PC-3 (cell line): ENCODE measurements around the gene VAT1. TPM values are rescaled to one million over a fixed set of nuclear protein-coding genes. Genes with fewer than 3 reads are reported as not detected.
"Not testable (repeated sequence)": the region's sequence is repeated elsewhere in the genome, so short reads cannot be mapped to it uniquely, and the experiment has no call there.

Experiments
- ATAC-seq: fragments of 200-7000 bp; cut with Tn5 transposase; 2 replicates; pipeline ENCODE4 v1.9.1; 2020; ENCODE audit warnings: mild to moderate bottlenecking, moderate library complexity
- BruUV-seq: library from RNA; stranded (reverse); fragments of 400-500 nt; replicated peaks from 2 replicates; lab custom pipeline; 2021; lab: Mats Ljungman, UMichigan
- CTCF ChIA-PET: fragments of 300-600 bp; sonication (Branson Sonifier 250); formaldehyde crosslinking; loops from one replicate; lab custom pipeline; 2022; ENCODE audit warnings: antibody characterized with exemption; lab: Charles Lee
- POLR2A ChIA-PET: fragments of 300-600 bp; sonication (Branson Sonifier 250); formaldehyde crosslinking; loops from one replicate; lab custom pipeline; 2022; ENCODE audit warnings: antibody characterized with exemption; ENCODE audit not compliant: unreplicated experiment; lab: Charles Lee
- DNase-seq: peaks from one replicate; pipeline ENCODE4 v3.0.0-alpha.2; 2015
- H2AFZ ChIP-seq: fragments of 300-600 bp; sonication (generic); 2 replicates; pipeline ENCODE4 v1.6.0; 2016; ENCODE audit warnings: antibody characterized with exemption, low read length
- H3F3A ChIP-seq: fragments of 300-600 bp; sonication (generic); one replicate; pipeline ENCODE4 v1.6.0; 2017; ENCODE audit warnings: antibody characterized with exemption, low read length, control low read depth, mild to moderate bottlenecking; ENCODE audit not compliant: unreplicated experiment
- H3K27ac ChIP-seq: fragments of 300-600 bp; sonication (generic); 2 replicates; pipeline ENCODE4 v1.5.1; 2016; ENCODE audit warnings: mild to moderate bottlenecking, low read length
- H3K27me3 ChIP-seq: fragments of 300-600 bp; sonication (generic); 2 replicates; pipeline ENCODE4 v1.6.1; 2016; ENCODE audit warnings: low read length, mixed read lengths
- H3K36me3 ChIP-seq: fragments of 300-600 bp; sonication (generic); 2 replicates; pipeline ENCODE4 v1.6.1; 2016; ENCODE audit warnings: low read depth, mixed run types, low read length, mixed read lengths
- H3K4me1 ChIP-seq: fragments of 300-600 bp; sonication (generic); 2 replicates; pipeline ENCODE4 v1.5.1; 2016; ENCODE audit warnings: low read length; ENCODE audit not compliant: insufficient read depth
- H3K4me2 ChIP-seq: fragments of 300-600 bp; sonication (generic); 2 replicates; pipeline ENCODE4 v1.6.0; 2016; ENCODE audit warnings: low read length
- H3K4me3 ChIP-seq: fragments of 300-600 bp; sonication (generic); 2 replicates; pipeline ENCODE4 v1.5.1; 2016; ENCODE audit warnings: mild to moderate bottlenecking, low read length, mixed read lengths
- H3K79me2 ChIP-seq: fragments of 300-600 bp; sonication (generic); 2 replicates; pipeline ENCODE4 v1.6.1; 2017; ENCODE audit warnings: low read length, mixed read lengths
- H3K9ac ChIP-seq: fragments of 300-600 bp; sonication (generic); 2 replicates; pipeline ENCODE4 v1.6.0; 2016; ENCODE audit warnings: mild to moderate bottlenecking, low read length
- H3K9me2 ChIP-seq: fragments of 300-600 bp; sonication (generic); replicated peaks from 2 replicates; pipeline ENCODE4 v1.6.1; 2016; ENCODE audit warnings: mixed run types, low read length, mixed read lengths
- H3K9me3 ChIP-seq: fragments of 300-600 bp; sonication (generic); 2 replicates; pipeline ENCODE4 v1.6.1; 2016; ENCODE audit warnings: low read length, mixed read lengths
- H4K20me1 ChIP-seq: fragments of 300-600 bp; sonication (generic); 2 replicates; pipeline ENCODE4 v1.6.1; 2016; ENCODE audit warnings: low read length, mixed read lengths
- EZH2 ChIP-seq: fragments of 300-600 bp; sonication (generic); IDR thresholded peaks from one replicate; pipeline ENCODE4 v1.6.1; 2017; ENCODE audit warnings: antibody characterized with exemption, mild to moderate bottlenecking, low read length; ENCODE audit not compliant: unreplicated experiment
- EZH2phosphoT487 ChIP-seq: fragments of 300-600 bp; sonication (generic); IDR thresholded peaks from 2 replicates; pipeline ENCODE4 v1.6.1; 2018; ENCODE audit warnings: mild to moderate bottlenecking, antibody characterized with exemption, low read length, borderline replicate concordance
- intact Hi-C: fragments of 100-400 bp; cut with micrococcal nuclease; formaldehyde crosslinking; loops from 2 replicates; pipeline ENCODE4 v1.9.0; 2023
- total RNA-seq: library from RNA; depleted of rRNA; stranded (reverse); fragments of >200 nt; gene quantifications from 2 replicates; pipeline ENCODE4 v1.2.3, GENCODE V29; 2014
- TF ChIP-seq, protein P1 (sequence below): fragments of 300-600 bp; sonication (generic); conservative IDR thresholded peaks from 2 replicates; pipeline ENCODE4 v1.5.1; 2017; ENCODE audit warnings: antibody characterized with exemption, low read depth, mild to moderate bottlenecking, low read length

VAT1 gene
- total RNA-seq, 1 experiment from 2014 or later, result 68.1 TPM

- intact Hi-C loops, result no loop called here
- no peaks in the 10 kb centered on the region for H3K27me3 ChIP-seq
- H3K27ac ChIP-seq, result no peak overlapping the region
These were observed 46.9 kb downstream of the VAT1 start for GRCh38 chr17:42975265-42975664.

GRCh38 chr17:42973323-42973722 is 48.9 kb downstream of the VAT1 start:
- H3K79me2 ChIP-seq, H3K9me3 ChIP-seq: not testable (repeated sequence)

More at GRCh38 chr17:42975265-42975664, 46.9 kb downstream of the VAT1 start:
- Histone ChIP-seq H3K36me3 (no peaks in the 10 kb centered on the region), H3K4me3 (no peak overlapping the region), H3K9me3 (no peaks in the 10 kb centered on the region), H3K4me2 (no peak overlapping the region), H3K9ac (no peak overlapping the region), H3F3A (no peaks in the 10 kb centered on the region), H3K9me2 (no peaks in the 10 kb centered on the region), H3K79me2 (peaks cover 11% of the 10 kb centered on the region), H3K4me1 (peaks cover 8% of the 10 kb centered on the region), H4K20me1 (no peaks in the 10 kb centered on the region), H2AFZ (no peak overlapping the region)
- ChIA-PET CTCF (no interaction called here), POLR2A (no interaction called here)
- BruUV-seq, result no TSS peak
- DNase-seq (no peak), ATAC-seq (no peak)
- no peak for TF ChIP-seq EZH2
- TF ChIP-seq EZH2phosphoT487, result no peak
- TF ChIP-seq, protein P1, sequence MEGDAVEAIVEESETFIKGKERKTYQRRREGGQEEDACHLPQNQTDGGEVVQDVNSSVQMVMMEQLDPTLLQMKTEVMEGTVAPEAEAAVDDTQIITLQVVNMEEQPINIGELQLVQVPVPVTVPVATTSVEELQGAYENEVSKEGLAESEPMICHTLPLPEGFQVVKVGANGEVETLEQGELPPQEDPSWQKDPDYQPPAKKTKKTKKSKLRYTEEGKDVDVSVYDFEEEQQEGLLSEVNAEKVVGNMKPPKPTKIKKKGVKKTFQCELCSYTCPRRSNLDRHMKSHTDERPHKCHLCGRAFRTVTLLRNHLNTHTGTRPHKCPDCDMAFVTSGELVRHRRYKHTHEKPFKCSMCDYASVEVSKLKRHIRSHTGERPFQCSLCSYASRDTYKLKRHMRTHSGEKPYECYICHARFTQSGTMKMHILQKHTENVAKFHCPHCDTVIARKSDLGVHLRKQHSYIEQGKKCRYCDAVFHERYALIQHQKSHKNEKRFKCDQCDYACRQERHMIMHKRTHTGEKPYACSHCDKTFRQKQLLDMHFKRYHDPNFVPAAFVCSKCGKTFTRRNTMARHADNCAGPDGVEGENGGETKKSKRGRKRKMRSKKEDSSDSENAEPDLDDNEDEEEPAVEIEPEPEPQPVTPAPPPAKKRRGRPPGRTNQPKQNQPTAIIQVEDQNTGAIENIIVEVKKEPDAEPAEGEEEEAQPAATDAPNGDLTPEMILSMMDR, result no peak

GRCh38 chr17:42971589-42971988 is 50.6 kb downstream of the VAT1 start:
- no peak overlapping the region for H2AFZ ChIP-seq
- DNase-seq (no peak), ATAC-seq (no peak)
- H3K9me3 ChIP-seq, result no peaks in the 10 kb centered on the region
- BruUV-seq, result no TSS peak
- no peaks in the 10 kb centered on the region for H3K79me2 ChIP-seq
- H3K4me2 ChIP-seq, result no peak overlapping the region
- H3K9me2 ChIP-seq, result no peaks in the 10 kb centered on the region
- H3K36me3 ChIP-seq, result no peaks in the 10 kb centered on the region
- POLR2A ChIA-PET, result no interaction called here
- H3F3A ChIP-seq, result no peaks in the 10 kb centered on the region
- TF ChIP-seq EZH2phosphoT487, result no peak
- TF ChIP-seq, protein P1, result no peak
- no peak for TF ChIP-seq EZH2
- no peaks in the 10 kb centered on the region for H4K20me1 ChIP-seq
- intact Hi-C loops, result no loop called here
- no peaks in the 10 kb centered on the region for H3K27me3 ChIP-seq
- no peak overlapping the region for H3K4me3 ChIP-seq
- H3K4me1 ChIP-seq, result no peaks in the 10 kb centered on the region
- CTCF ChIA-PET, result no interaction called here
- H3K9ac ChIP-seq, result no peak overlapping the region
- no peak overlapping the region for H3K27ac ChIP-seq

More at GRCh38 chr17:42973323-42973722, 48.9 kb downstream of the VAT1 start:
- H3K4me3 ChIP-seq, CTCF ChIA-PET, POLR2A ChIA-PET, intact Hi-C loops, H3K9ac ChIP-seq, H2AFZ ChIP-seq, ATAC-seq, H3K4me1 ChIP-seq, H3K36me3 ChIP-seq, H3K4me2 ChIP-seq, H4K20me1 ChIP-seq, DNase-seq, H3K27ac ChIP-seq, BruUV-seq, H3F3A ChIP-seq, H3K27me3 ChIP-seq, H3K9me2 ChIP-seq: not testable (repeated sequence)
